Sigmoid colon (tissue), 7 donors: ENCODE data around the gene TMX1. TPM values are rescaled to one million over a fixed set of nuclear protein-coding genes. Genes with fewer than 3 reads are reported as not detected.

Source experiments
- DNase-seq: peaks from one replicate; pipeline ENCODE4 v3.0.0-alpha.2; 2019
- H3K27ac ChIP-seq, 4 donors: fragments of 200-600 bp; sonication (generic); one replicate each; pipeline ENCODE4 v1.5.1; 2016 to 2019; ENCODE audit warnings: mild to moderate bottlenecking in 1 of 4
- H3K27me3 ChIP-seq, 3 donors: fragments of 200-600 bp; sonication (generic); one replicate each; pipeline ENCODE4 v1.5.1; 2019; ENCODE audit warnings: mild to moderate bottlenecking in 1 of 3
- H3K36me3 ChIP-seq, 4 donors: fragments of 200-600 bp; sonication (generic); one replicate each; pipeline ENCODE4 v1.5.1; 2016 to 2019
- H3K4me1 ChIP-seq, 4 donors: fragments of 200-600 bp; sonication (generic); one replicate each; pipeline ENCODE4 v1.5.1; 2017 to 2019
- H3K4me3 ChIP-seq, 4 donors: fragments of 200-600 bp; sonication (generic); one replicate each; pipeline ENCODE4 v1.5.1; 2017 to 2019; ENCODE audit warnings: mild to moderate bottlenecking in 2 of 4, moderate library complexity in 1 of 4
- H3K9me3 ChIP-seq, 4 donors: fragments of 200-600 bp in 3 of 4; sonication (generic) in 3 of 4; one replicate each; pipeline versions ENCODE4 v1.5.1 to v1.6.1; 2013 to 2019
- EP300 ChIP-seq, 4 donors: sonication (generic); formaldehyde crosslinking; IDR thresholded peaks; one replicate each; pipeline ENCODE4 v1.6.1; 2017; ENCODE audit warnings: antibody characterized with exemption in 4 of 4
- POLR2A ChIP-seq, 2 donors: fragments of 450-650 bp; IDR thresholded peaks; one replicate each; pipeline ENCODE4 v1.6.1; 2016; ENCODE audit warnings: antibody characterized with exemption in 2 of 2, mild to moderate bottlenecking in 2 of 2, moderate library complexity in 2 of 2
- POLR2AphosphoS5 ChIP-seq, 4 donors: sonication (generic); formaldehyde crosslinking; IDR thresholded peaks; one replicate each; pipeline ENCODE4 v1.6.1; 2017; ENCODE audit warnings: antibody characterized with exemption in 4 of 4
- WGBS, 2 donors: extraction: QIAGEN DNeasy Blood & Tissue Kit; methylation state at CpG; one replicate each; pipeline ENCODE4 v1.1.7; 2013; 5-methylcytosine and 5-hydroxymethylcytosine counted together
- intact Hi-C: fragments of 100-400 bp; cut with DNase I; formaldehyde crosslinking; loops from one replicate; pipeline ENCODE4 v1.15.1; 2023
- polyA plus RNA-seq, 3 donors: library from polyadenylated mRNA; stranded (reverse); fragments of 200-250 nt; gene quantifications; one replicate each; pipeline ENCODE4 v1.2.3, GENCODE V29; 2013
- small RNA-seq, 3 donors: library from RNA; depleted of rRNA; stranded (forward); fragments of <200 nt; gene quantifications; one replicate each; pipeline ENCODE3, GENCODE V24; 2016
- total RNA-seq, 4 donors: library from RNA; depleted of rRNA; stranded (reverse); fragments of >200 nt; gene quantifications; one replicate each; pipeline ENCODE4 v1.1.0, GENCODE V29; 2016
- TF ChIP-seq, protein P1 (sequence below), 4 experiments: fragments of 450-650 bp in 3 of 4; fragments of 200-600 bp in 1 of 4; IDR thresholded peaks; one replicate each; pipeline ENCODE4 v1.5.1; 2016 to 2019; ENCODE audit warnings: antibody characterized with exemption in 4 of 4, mild to moderate bottlenecking in 3 of 4, moderate library complexity in 2 of 4
- donor health status: healthy with polysubstance abuse.
- donor health status: Bipolar disorder and iron deficiency.
- donor health status: healthy.

TMX1 gene
- total and polyA plus RNA-seq, 7 donors, result 5.4 to 38.3 (median 21.2) TPM

DNA sequence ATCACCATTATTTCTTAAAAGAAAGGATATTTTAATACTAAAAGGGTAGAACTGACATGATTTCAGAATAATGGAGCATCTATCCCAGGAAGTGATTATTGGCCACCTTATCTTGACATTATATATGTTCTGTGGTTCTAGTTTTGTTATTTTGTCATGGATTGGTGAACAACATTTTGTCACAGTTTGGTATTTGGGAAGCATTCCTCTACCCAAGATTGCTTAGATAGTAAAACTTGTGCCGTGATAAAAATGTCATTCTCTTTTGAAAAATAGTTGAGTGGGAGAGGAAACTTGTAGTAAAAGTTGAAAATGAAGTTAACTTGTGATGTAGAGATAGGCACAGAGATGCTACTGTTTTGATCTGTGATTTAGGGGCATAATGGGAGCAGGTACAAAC lies 65.7 kb downstream of the TMX1 start:
- WGBS, 2 donors, result 84% methylated on average over 1 of the region's 1 CpG
- intact Hi-C loops, result no loop called here
- TF ChIP-seq EP300 (IDR thresholded peaks at IDR 0.05) (no peak), POLR2AphosphoS5 (IDR thresholded peaks at IDR 0.05) (no peak), POLR2A (IDR thresholded peaks at IDR 0.05) (no peak)
- TF ChIP-seq, protein P1, sequence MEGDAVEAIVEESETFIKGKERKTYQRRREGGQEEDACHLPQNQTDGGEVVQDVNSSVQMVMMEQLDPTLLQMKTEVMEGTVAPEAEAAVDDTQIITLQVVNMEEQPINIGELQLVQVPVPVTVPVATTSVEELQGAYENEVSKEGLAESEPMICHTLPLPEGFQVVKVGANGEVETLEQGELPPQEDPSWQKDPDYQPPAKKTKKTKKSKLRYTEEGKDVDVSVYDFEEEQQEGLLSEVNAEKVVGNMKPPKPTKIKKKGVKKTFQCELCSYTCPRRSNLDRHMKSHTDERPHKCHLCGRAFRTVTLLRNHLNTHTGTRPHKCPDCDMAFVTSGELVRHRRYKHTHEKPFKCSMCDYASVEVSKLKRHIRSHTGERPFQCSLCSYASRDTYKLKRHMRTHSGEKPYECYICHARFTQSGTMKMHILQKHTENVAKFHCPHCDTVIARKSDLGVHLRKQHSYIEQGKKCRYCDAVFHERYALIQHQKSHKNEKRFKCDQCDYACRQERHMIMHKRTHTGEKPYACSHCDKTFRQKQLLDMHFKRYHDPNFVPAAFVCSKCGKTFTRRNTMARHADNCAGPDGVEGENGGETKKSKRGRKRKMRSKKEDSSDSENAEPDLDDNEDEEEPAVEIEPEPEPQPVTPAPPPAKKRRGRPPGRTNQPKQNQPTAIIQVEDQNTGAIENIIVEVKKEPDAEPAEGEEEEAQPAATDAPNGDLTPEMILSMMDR (IDR thresholded peaks at IDR 0.05), result no peak
- H3K4me3 ChIP-seq, result no peak overlapping the region
- peaks cover 0 to 32% (median 19%) of the 10 kb centered on the region in 4 donors for H3K4me1 ChIP-seq
- no peak overlapping the region for H3K27ac ChIP-seq
- no peak for DNase-seq
- H3K27me3 ChIP-seq, result no peaks in the 10 kb centered on the region
- peaks cover 0 to 2% (median 0%) of the 10 kb centered on the region in 4 donors for H3K9me3 ChIP-seq
- no peaks in the 10 kb centered on the region for H3K36me3 ChIP-seq

Small RNA genes lying within 50 kb of the gene (small RNA-seq; reads per million reads assigned to genes)
- gene RF00019 (0 reads per million in 3 donors), gene RF00156 (0 reads per million in 3 donors)

Other genes with a start within 250 kb of the TMX1 start
- 10 to 100 TPM; 13.5 to 21.0 (median 17.0) TPM for gene TRIM9, start 145.1 kb upstream of the TMX1 start, total RNA-seq
- gene TRIM9, start 145.1 kb upstream of the TMX1 start, polyA plus RNA-seq, result 1 to 10 TPM; 2.4 to 2.8 (median 2.4) TPM